Kidney capillary endothelial cell (primary cell): ENCODE results near the gene UCP2.

ENCODE experiments used
- DNase-seq: peaks from one replicate; pipeline ENCODE4 v3.0.0-alpha.2; 2018; ENCODE audit warnings: low spot score

Gene UCP2

DNA sequence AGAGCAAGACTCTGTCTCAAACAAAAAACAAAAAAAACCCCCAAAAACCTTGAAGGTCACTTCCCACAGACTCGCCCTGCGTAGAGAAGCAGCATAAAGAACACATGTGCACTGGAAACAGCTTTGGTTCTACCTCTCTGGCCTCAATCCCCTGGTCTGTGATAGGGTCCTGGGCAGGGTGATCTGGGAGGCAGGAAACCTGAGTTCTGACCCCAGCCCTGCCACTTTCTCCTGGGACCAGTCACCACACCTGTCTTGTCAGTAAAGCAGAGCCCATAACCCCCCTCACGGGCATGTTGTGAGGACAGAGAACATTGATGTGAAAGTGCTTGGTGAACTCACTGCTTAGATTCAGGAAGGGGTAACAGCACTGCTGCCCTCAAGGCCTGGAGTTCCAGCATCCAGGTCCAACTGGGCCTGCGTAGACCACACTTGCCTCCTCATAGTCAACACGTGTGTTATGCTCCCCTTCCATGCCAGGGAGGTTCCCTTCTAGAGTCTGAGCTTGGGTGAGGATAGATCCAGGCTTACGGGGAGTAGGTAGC lies 11.4 kb downstream of the UCP2 start:
- no peak for DNase-seq

DNA sequence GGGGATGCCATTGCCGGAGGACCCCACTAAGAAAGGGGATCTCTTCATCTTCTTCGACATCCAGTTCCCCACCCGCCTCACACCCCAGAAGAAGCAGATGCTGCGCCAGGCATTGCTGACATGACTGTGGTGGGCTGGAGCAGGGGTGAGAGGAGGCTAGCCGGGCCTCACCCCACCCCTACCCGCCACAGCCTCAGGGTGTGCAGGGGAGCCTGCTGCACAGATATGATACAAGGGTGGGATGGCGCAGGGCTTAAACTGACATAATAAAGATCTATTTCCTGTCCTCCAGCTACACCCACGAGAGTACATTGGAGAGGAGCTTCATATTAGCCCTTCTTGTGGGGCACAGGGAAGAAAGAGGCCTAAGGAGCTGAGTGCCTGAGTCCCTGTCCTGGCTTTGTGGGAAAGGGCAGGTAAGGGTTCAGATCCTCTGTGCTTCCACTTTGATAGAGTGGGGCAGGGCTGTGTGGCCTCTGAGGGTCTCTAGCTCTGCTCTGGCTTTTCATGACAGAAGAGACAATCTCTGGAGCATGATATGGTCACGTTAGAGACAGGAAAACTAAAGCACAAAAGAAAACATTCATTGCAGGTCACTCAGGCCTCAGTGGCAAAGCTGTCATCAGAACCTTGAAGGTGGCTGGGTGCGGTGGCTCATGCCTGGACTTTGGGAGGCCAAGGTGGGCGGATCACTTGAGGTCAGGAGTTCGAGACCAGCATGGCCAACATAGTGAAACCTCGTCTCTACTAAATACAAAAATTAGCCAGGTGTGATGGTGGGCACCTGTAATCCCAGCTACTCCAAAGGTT lies 12.4 kb downstream of the UCP2 start:
- no peak for DNase-seq

- DNase-seq: no peak
These were observed 13.6 kb downstream of the UCP2 start for GRCh38 chr11:73969091-73969490.

DNA sequence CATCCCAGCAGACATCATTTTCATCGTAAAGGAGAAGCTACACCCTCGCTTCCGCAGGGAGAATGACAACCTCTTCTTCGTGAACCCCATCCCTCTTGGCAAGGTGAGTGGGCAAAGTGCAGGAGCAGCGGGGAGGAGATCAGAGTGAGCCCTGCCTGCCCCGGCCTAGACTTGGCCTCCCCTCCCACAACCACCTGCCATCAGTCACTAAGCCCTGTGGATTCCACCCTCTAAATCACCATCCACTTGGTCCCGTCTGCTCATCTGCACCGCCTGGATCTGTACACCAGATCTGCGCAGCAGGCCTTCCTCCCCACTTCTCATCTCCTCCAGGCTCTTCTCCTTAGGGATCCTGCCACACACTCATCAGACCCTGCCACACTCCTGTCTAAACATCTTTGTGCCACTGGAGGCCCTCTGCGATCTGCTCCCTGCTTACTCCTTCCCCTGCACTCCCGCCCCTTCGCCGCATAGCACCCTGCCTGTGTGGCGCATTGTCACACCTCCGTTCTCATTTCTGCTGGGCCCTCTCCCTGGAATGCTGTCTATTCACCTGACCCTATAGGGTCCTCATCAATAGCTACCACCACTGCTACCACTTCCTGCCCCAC lies 14.2 kb downstream of the UCP2 start:
- no peak for DNase-seq

- DNase-seq: no peak
These were observed 16.9 kb downstream of the UCP2 start for GRCh38 chr11:73965764-73966121.

GRCh38 chr11:73965076-73965763 lies 17.4 kb downstream of the UCP2 start:
- no peak for DNase-seq

DNA sequence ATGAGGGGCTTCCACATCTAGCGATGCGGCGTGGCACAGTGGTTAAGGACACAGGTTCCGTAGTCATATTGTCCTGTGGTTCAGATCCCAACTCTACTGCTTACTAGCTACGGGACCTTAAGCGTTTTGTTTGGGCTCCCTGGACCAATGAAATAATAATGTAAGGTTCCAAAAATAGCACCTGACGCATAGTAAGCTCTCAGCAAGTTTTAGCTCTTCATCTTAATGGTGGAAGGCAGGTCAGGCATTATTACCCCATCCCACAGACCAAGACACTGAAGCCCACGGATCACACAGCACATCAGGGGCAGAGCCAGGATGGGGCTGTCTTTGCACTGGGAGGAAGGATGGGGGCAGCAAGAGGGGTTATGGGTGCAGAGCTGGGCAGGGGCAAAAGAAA lies 18.8 kb downstream of the UCP2 start:
- DNase-seq: no peak

GRCh38 chr11:73962101-73962705 lies 20.4 kb downstream of the UCP2 start:
- no peak for DNase-seq

DNA sequence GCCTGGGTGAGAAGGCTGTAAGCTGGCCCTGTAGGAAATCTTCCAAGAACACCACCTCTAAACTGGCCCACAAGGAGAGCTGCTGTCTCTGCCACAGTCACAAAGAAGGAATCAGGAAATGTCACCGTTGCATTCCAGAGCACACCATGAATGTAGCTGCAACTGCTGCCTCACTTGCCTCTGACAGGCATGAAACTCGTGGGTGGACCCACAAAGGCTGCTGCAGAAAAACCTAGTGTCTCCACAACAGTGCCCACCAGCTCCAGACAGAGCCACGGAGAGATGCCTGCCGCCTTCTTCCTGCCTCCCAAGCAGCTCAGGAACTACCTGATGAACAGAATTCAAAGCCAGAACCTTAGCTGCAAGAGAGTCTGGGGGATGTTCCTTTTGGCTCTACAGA lies 21.3 kb downstream of the UCP2 start:
- DNase-seq: no peak

DNA sequence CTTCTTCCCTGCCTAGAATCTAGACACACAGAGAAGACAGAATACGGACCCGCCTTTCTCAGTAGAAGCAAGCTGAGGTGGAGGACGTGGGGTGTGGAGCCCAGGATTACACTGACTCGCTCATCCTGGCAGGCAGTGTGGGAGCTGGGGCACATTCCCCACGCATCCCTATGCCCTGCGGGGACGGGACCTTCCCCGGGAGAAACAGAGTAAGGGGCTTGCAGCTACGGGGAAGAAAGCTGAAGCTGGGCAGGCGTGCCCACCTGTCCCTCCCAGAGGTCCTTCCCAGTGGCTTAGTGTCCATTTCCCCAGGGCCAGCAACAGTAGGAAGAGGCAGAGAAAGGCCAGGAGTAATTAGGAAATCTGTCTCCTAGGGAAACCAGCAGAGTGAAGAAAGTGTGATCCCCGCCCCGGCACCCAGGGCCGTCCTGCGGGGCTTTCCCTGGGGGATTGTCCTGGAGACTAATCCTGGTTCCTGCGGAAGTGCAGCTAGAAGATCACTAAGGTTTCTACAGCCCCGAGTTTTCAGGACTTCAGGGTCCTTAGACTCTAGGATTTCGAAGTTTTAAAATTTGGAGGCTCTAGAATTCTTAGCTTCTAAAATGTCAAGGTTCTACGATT lies 24.0 kb downstream of the UCP2 start:
- no peak for DNase-seq

DNA sequence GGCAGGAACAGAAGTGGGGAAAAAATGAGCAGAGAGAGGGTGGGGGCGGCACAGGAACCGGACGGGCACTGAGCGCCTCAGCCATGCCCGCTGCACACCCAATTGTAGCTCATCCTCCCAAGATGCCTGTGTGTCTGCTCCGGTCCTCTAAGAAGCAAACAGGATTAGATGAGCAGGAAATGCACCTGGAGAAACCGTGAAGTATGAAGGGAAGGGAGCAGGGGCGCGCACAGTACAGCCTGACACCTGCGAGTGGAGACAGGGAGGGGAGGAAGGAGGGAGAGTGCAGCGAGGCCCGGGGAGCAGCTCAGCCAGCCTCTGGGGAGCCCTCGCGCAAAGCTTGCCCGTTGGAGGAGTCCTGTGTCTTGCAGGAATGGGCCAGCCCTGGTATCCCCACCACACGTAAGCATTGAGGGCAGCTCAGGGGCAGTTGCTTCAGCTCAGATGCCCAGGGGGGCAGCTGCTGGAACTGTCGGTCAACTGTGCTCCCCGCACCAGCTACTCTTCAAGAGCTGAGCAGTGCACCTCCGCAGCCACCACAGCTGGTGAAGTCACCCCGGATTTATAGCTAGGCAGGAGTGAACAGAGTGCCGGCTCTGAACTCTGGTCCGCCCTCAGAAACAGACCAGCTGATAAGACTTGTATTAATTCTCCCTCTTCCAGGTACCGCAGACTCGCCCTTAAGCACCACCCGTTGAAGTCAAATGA lies 24.8 kb downstream of the UCP2 start:
- DNase-seq: no peak

DNA sequence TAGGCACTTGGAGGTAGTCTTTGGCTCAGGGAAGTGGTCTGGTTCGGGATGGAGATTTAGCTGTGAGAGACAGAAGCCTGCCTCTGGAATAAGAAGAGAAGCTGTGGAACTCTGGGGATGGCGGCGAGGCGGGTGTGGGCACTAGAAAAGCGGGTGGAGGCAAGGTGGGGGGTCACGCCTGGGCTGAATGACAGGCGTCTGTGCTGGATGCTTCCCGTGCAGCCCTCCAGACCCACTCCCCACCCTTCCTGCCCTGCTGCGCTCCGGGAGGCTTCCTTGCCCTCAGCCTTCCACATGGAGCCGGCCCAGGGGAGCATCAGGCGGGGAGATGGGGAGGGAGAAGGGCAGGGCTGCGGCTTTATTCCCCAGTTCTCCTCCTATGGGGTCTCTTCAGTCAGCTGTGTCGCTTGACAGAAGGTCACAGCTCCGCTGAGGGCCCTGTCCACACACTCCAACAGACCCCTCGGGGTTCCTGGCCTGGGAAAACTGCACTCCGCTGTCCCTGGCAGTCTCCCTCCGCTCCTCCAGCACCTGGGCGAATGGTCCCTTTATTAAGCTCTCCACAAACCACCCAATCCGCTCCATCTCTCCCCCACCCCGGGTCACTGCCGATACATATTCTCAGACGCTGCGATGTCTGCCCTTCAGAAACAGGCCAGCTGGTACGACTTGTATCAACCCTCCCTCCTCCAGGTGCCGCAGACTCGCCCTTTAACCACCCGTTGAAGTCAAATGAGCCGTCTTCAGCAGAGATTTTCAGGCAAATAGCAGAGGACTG lies 25.6 kb downstream of the UCP2 start:
- DNase-seq: no peak

DNA sequence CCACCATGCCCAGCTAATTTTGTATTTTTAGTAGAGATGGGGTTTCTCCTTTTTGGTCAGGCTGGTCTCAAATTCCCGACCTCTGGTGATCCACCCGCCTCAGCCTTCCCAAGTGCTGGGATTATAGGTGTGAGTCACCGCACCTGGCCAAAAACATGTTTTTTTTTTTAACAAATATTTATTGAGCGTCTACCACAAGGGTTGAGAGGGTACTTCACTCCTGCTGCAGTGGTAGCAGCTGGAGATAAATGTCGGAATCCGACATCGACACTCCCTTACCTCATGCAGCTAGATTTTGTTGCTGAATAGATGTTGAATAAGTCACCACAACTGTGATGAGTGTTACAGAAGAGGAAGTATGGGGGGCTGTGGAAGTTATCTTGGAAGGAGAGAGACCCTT lies 30.8 kb downstream of the UCP2 start:
- DNase-seq: no peak

DNA sequence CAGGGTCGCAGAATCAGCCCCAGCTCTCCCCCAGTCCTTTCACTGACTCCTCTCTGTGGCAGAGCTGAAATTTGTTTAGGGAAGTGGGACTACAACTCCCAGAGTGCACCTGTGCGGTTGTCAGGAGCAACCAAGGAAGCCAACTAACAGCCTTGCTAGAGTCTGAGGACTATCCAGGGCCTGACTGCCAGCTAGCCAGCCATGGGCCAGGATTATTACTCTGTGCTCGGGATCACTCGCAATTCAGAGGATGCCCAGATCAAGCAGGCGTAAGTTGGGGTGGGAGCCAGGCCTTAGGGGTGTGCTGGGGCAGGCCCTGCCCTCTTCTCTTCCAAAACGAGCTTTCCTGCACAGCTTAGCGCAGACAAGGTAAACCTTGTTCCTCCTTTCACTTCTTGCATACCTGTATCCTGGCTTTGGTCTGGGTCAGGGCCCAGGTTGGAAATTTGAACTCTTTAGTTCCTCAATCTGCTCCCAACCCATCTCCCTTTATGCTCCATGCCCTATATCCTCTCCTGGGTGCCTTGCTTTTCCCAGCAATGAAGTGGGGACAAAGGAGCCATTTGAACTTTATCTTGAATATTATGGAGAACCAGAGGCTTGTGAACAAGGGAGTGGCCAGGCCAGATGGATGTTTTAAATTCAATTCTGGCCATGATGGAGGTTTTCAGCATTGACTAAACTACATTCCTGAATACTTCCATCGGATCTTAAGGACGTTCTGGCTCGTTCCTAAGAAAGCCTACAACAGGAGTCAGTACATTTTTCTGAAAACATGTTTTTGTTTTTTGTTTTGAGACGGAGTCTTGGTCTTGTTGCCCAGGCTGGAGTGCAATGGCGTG lies 31.6 kb downstream of the UCP2 start, which contains the start of gene DNAJB13:
DNAJB13 (plus strand) TSS at position 158 of the 842 bp plus-strand sequence; CDS start at position 202, 44 bp downstream.
- DNase-seq: no peak

DNA sequence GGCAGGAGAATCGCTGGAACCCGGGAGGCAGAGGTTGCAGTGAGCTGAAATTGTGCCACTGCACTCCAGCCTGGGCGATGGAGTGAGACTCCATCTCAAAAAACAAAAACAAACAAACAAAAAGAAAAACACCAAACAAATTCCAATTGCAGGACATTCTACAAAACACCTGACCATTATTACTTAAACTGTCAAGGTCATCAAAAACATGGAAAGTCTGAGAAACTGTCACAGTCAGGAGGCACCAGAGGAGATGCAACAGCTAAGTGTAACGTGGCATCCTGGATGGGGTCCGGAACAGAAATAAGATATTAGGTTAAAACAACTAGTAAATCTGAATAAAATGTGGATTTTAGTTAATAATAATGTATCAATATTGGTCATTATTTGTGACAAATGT lies 32.7 kb downstream of the UCP2 start:
- no peak for DNase-seq

DNA sequence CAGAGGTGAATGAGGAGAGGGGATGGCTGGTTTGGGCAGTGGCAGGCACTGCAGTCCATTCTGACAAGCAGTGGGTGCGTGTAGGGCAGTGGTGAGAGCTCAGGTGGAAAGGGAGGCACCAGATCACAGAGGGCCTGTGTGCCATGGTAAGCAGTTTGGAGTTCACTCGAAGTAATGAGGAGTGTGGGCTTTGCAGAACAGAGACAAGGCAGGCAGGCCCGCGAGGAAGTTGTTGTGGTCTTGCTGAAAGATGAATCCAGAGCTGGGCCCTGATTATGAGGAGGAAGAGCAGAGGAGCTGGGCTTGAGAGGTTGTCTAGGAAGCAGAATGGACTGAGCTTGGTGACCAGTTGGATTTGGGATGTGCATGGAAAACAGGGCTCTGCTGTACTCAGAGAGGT lies 33.4 kb downstream of the UCP2 start:
- no peak for DNase-seq

DNA sequence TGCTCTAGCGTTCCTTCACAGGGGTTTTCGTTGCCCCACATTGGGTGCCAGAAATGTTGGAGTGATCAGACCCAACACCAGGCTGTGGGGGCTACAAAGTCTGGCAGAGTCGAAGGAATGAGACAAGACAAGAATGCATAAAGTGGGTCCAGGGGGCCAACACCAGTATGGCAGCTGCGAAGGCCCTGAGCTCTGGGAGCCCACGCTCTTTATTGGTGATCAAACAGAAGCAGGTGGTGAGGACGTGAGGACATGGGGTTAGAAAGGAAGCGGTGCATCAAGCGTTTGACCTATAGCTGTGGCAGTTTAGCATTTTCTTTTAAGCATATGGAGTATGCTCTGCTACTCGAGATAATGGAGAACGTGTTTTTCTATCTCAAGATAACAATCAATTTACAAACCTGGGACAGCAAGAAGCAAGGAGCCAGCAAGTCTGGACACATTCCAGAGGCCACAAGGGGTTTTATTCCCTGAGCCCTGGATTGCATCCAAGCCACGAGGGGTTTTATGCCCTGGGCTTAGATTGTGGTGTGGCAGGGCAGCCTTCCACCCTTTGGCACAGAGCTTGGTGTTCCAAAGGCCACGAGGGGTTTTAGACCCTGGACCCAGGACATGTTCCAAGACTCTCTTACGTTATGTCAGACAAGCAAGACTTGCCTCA lies 35.7 kb downstream of the UCP2 start:
- DNase-seq: no peak

DNA sequence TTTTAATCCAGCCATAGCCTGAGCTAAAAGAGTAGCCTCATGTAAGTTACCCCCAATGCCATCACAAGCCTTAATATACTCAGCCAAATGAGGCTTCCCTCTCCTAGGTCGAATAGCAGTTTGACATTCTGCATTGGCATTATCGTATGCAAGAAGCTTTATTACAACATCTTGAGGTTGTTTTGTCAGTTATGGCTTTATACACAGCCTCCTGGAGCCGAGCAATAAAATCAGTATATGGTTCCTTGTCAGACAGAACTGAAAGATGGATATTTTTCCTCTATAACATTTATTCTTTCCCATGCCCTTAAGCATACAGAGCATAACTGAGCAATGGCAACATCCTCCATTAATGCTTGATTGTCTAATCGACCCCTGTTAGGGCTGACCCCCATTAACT lies 37.2 kb downstream of the UCP2 start:
- DNase-seq: no peak

GRCh38 chr11:73944901-73945300 lies 37.7 kb downstream of the UCP2 start:
- no peak for DNase-seq
